Endometrial microvascular endothelial cells (primary cell): ENCODE data around the gene TMEM108. TPM values are rescaled to one million over a fixed set of nuclear protein-coding genes. Genes with fewer than 3 reads are reported as not detected.
"Not testable (repeated sequence)": the region's sequence is repeated elsewhere in the genome, so short reads cannot be mapped to it uniquely, and the experiment has no call there.

Source experiments
- in situ Hi-C: cut with HindIII; loops from 2 replicates; pipeline ENCODE4 v1.10.0; 2017; ENCODE audit warnings: low sequenced_read_pairs, low pct_unique_long_range_greater_than_20kb; ENCODE audit errors: inconsistent ontology term
- total RNA-seq: library from RNA; depleted of rRNA; stranded (reverse); fragments of >200 nt; gene quantifications from one replicate; pipeline ENCODE4 v1.2.3, GENCODE V29; 2015; ENCODE audit errors: inconsistent ontology term

Gene TMEM108
- total RNA-seq = not detected

- in situ Hi-C loops = no loop called here
These were observed at the start of gene TMEM108 for GRCh38 chr3:133038089-133038730. TMEM108 (plus strand) TSS chr3:133038391.

- in situ Hi-C loops = no loop called here
These were observed 42.2 kb upstream of the TMEM108 start for GRCh38 chr3:132995971-132996370.

- in situ Hi-C loops = no loop called here
These were observed 40.6 kb upstream of the TMEM108 start for GRCh38 chr3:132997404-132998185.

- in situ Hi-C loops = not testable (repeated sequence)
These were observed 33.2 kb upstream of the TMEM108 start for GRCh38 chr3:133005032-133005431.

- in situ Hi-C loops = no loop called here
These were observed 30.6 kb upstream of the TMEM108 start for GRCh38 chr3:133007601-133008000.

GRCh38 chr3:133014325-133014724 lies 23.9 kb upstream of the TMEM108 start:
- in situ Hi-C loops = no loop called here

GRCh38 chr3:133015573-133015972 lies 22.6 kb upstream of the TMEM108 start:
- in situ Hi-C loops = not testable (repeated sequence)

GRCh38 chr3:133016838-133017309 lies 21.3 kb upstream of the TMEM108 start:
- in situ Hi-C loops = no loop called here

GRCh38 chr3:133018921-133019320 lies 19.3 kb upstream of the TMEM108 start:
- in situ Hi-C loops = no loop called here

GRCh38 chr3:133021206-133021605 lies 17.0 kb upstream of the TMEM108 start:
- in situ Hi-C loops = no loop called here

- in situ Hi-C loops = no loop called here
These were observed 14.8 kb upstream of the TMEM108 start for GRCh38 chr3:133023362-133023761.

GRCh38 chr3:133025546-133025945 lies 12.6 kb upstream of the TMEM108 start:
- in situ Hi-C loops = no loop called here

GRCh38 chr3:133032301-133032700 lies 5.9 kb upstream of the TMEM108 start:
- in situ Hi-C loops = no loop called here

- in situ Hi-C loops = no loop called here
These were observed 755 bp upstream of the TMEM108 start for GRCh38 chr3:133037436-133037835.

- in situ Hi-C loops = no loop called here
These were observed 662 bp downstream of the TMEM108 start for GRCh38 chr3:133038731-133039375.

- in situ Hi-C loops = no loop called here
These were observed 2.7 kb downstream of the TMEM108 start for GRCh38 chr3:133040696-133041523.

GRCh38 chr3:133041524-133041829 lies 3.3 kb downstream of the TMEM108 start:
- in situ Hi-C loops = no loop called here

- in situ Hi-C loops = no loop called here
These were observed 4.6 kb downstream of the TMEM108 start for GRCh38 chr3:133042778-133043177.

- in situ Hi-C loops = no loop called here
These were observed 9.8 kb downstream of the TMEM108 start for GRCh38 chr3:133047980-133048379.
